AG09319 (cell line): ENCODE data around the gene IL21.

Source experiments
- DNase-seq: peaks from one replicate; pipeline ENCODE4 v3.0.0-alpha.2; 2010; ENCODE audit warnings: low read depth; ENCODE audit errors: extremely low read depth
- TF ChIP-seq, protein P1 (sequence below): IDR thresholded peaks from 2 replicates; pipeline ENCODE4 v1.5.1; 2011; ENCODE audit warnings: low read depth, mild to moderate bottlenecking, inconsistent platforms, low read length, moderate library complexity

The IL21 gene

DNA sequence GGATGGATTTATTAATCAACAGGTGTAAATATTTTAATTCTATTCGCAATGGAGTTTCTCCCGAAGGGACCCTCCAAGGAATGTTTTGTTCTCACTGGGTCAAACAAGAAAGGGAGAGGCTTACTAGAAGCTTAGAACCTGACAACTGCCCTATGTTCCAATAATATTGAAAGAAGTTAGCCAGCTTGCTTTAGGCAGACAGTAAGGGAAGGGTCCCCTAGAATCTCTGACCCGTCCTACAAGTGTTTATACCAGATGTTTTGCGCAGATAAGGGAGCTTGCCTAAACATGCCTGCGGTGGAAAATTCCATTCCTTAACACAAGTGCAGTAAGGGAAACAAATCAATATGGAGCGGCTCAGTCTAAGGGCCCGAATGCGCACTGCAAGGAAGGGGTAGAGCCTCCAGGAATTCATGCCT lies 17.7 kb downstream of the IL21 start:
- TF ChIP-seq, protein P1, sequence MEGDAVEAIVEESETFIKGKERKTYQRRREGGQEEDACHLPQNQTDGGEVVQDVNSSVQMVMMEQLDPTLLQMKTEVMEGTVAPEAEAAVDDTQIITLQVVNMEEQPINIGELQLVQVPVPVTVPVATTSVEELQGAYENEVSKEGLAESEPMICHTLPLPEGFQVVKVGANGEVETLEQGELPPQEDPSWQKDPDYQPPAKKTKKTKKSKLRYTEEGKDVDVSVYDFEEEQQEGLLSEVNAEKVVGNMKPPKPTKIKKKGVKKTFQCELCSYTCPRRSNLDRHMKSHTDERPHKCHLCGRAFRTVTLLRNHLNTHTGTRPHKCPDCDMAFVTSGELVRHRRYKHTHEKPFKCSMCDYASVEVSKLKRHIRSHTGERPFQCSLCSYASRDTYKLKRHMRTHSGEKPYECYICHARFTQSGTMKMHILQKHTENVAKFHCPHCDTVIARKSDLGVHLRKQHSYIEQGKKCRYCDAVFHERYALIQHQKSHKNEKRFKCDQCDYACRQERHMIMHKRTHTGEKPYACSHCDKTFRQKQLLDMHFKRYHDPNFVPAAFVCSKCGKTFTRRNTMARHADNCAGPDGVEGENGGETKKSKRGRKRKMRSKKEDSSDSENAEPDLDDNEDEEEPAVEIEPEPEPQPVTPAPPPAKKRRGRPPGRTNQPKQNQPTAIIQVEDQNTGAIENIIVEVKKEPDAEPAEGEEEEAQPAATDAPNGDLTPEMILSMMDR, result no peak
- no peak for DNase-seq

- TF ChIP-seq, protein P1, result peak; percentile 46
- peak; percentile 3 for DNase-seq
Observed at GRCh38 chr4:122602277-122603142, 18.4 kb downstream of the IL21 start.

DNA sequence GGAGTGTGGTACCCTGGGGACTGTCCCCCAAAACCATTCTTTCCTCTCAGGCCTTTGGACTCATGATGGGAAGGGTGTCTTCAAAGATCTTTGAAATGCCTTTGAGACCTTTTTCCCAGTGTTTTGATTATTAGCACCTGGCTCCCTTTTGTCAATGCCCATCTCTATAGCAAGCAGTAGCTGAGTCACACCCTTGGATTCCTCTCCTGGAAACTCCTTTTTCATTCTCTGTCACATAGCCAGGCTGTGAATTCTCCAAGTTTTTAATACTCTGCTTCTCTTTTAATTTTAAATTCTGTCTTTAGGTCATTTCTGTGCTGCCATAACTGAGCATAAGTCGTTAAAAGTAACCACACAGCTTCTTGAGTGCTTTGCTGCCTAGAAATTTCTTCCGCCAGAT lies 29.7 kb downstream of the IL21 start:
- no peak for DNase-seq

DNA sequence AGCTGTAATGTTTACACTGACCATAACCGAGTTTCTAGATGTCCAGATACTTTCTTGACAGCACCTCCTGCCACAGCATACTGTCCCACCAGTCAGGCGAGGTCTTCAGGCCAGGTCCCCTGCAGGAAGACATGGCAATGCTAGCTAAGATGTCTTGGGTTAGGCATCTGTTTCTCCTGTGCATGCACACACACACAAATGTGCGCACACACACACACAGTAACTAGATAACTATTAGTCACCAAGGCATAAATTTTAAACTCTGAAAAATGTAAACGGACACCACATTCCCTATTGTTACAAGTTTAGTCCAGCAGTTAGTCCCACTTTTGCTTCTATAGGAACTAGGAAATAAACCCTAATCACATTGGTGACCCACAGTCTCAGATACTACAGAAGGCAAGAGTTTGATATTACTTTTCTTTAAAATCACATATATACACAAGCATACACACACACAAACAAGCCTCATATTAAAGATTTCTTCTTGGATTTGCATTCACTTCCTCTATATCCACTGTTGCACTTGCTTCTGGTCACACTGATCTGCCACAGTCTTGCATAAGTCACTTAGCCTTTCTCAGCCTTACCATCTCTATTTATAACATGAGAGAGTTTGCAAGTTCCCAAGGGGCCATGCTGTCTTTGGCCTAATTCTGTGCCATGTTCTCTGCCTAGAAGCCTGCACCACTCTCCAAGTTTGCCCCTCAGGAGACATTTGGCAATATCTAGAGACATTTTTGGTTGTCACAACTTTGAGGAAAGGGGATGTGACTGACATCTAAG lies 32.2 kb downstream of the IL21 start:
- DNase-seq, result peak; percentile 3
- TF ChIP-seq, protein P1, result no peak

More for the DNA sequence above, 29.7 kb downstream of the IL21 start:
- TF ChIP-seq, protein P1, result no peak

- peak; percentile 16 for DNase-seq
- TF ChIP-seq, protein P1, result no peak
Observed at GRCh38 chr4:122584519-122584918, 36.3 kb downstream of the IL21 start.

GRCh38 chr4:122583906-122584305 lies 37.0 kb downstream of the IL21 start:
- DNase-seq, result peak; percentile 7
- TF ChIP-seq, protein P1, result no peak
